Fibroblast of lung (primary cell): ENCODE measurements around the gene C1QTNF7.

Source experiments
- CTCF ChIP-seq, 2 donors: IDR thresholded peaks in 1 of 2; conservative IDR thresholded peaks in 1 of 2; 1 replicate in 1 of 2; 2 replicates in 1 of 2; pipeline ENCODE4 v1.5.1; 2011 to 2012; ENCODE audit warnings: low read length in 2 of 2, control low read depth in 1 of 2, inconsistent platforms in 1 of 2, low read depth in 1 of 2, mild to moderate bottlenecking in 1 of 2
- EZH2 ChIP-seq: IDR thresholded peaks from 2 replicates; pipeline ENCODE4 v1.5.1; 2012; ENCODE audit warnings: low read length, control low read depth, mild to moderate bottlenecking; ENCODE audit errors: missing control alignments

- TF ChIP-seq CTCF (conservative IDR thresholded peaks at IDR 0.05 in 1 of 2, IDR thresholded peaks at IDR 0.05 in 1 of 2; ENCODE audit: low read depth in 1 of 2, low read length in 2 of 2) (no peak), EZH2 (no peak)
Measured at GRCh38 chr4:15418956-15419355, 8.9 kb upstream of the C1QTNF7 start.
